Mesenchymal stem cell (in vitro differentiated cells and primary cell): Measurements from ENCODE around the gene SLC7A14.

ENCODE experiments used
- DNase-seq: peaks from one replicate; pipeline ENCODE4 v3.0.0-alpha.2; 2013
- H2AFZ ChIP-seq: one replicate; pipeline ENCODE4 v1.6.1; 2013; ENCODE audit warnings: low read depth, mild to moderate bottlenecking, control low read depth, inconsistent platforms, low read length, moderate library complexity
- H2AK5ac ChIP-seq: 2 replicates; pipeline ENCODE4 v1.6.1; 2013; ENCODE audit warnings: low read length, moderate library complexity, mild to moderate bottlenecking, inconsistent platforms; ENCODE audit not compliant: severe bottlenecking
- H2BK120ac ChIP-seq: one replicate; pipeline ENCODE4 v1.6.1; 2013; ENCODE audit warnings: low read depth, mild to moderate bottlenecking, inconsistent platforms, low read length, moderate library complexity
- H2BK12ac ChIP-seq, 2 experiments: one replicate each; pipeline ENCODE4 v1.6.1; 2013; ENCODE audit warnings: inconsistent platforms in 2 of 2, low read length in 2 of 2, mild to moderate bottlenecking in 2 of 2, moderate library complexity in 2 of 2, control low read depth in 1 of 2
- H2BK15ac ChIP-seq: one replicate; pipeline ENCODE4 v1.6.1; 2013; ENCODE audit warnings: mild to moderate bottlenecking, low read depth, inconsistent platforms; ENCODE audit not compliant: poor library complexity, severe bottlenecking
- H2BK5ac ChIP-seq: 2 replicates; pipeline ENCODE4 v1.6.1; 2013; ENCODE audit warnings: low read depth, mild to moderate bottlenecking, low read length, control low read depth, inconsistent platforms; ENCODE audit not compliant: poor library complexity, severe bottlenecking
- H3K14ac ChIP-seq, 2 experiments: one replicate each; pipeline ENCODE4 v1.6.1; 2013; ENCODE audit warnings: inconsistent platforms in 2 of 2, low read length in 2 of 2, control low read depth in 1 of 2, mild to moderate bottlenecking in 1 of 2, moderate library complexity in 1 of 2
- H3K18ac ChIP-seq, 2 experiments: one replicate each; pipeline ENCODE4 v1.6.1; 2013; ENCODE audit warnings: inconsistent platforms in 2 of 2, low read length in 2 of 2, control low read depth in 1 of 2, low read depth in 1 of 2, mild to moderate bottlenecking in 1 of 2
- H3K23ac ChIP-seq, 2 experiments: one replicate each; pipeline ENCODE4 v1.6.1; 2013; ENCODE audit warnings: inconsistent platforms in 2 of 2, low read length in 2 of 2, mild to moderate bottlenecking in 2 of 2, moderate library complexity in 2 of 2, control low read depth in 1 of 2
- H3K27ac ChIP-seq: 2 replicates; pipeline ENCODE4 v1.5.1; 2013; ENCODE audit warnings: mild to moderate bottlenecking, moderate library complexity, low read length, control low read depth, inconsistent platforms; ENCODE audit not compliant: poor library complexity, severe bottlenecking
- H3K27me3 ChIP-seq, 2 experiments: 2 replicates each; pipeline versions ENCODE4 v1.6.1 to v1.7.0; 2013; ENCODE audit warnings: low read length in 2 of 2, mild to moderate bottlenecking in 2 of 2, moderate library complexity in 2 of 2, control low read depth in 1 of 2, inconsistent platforms in 1 of 2; ENCODE audit not compliant: control insufficient read depth in 1 of 2, insufficient read depth in 1 of 2
- H3K36me3 ChIP-seq, 2 experiments: 2 replicates each; pipeline versions ENCODE4 v1.6.1 to v1.7.0; 2013; ENCODE audit warnings: low read length in 2 of 2, control low read depth in 1 of 2, inconsistent platforms in 1 of 2, low read depth in 1 of 2, mild to moderate bottlenecking in 1 of 2; ENCODE audit not compliant: insufficient read depth in 2 of 2, control insufficient read depth in 1 of 2
- H3K4ac ChIP-seq, 2 experiments: one replicate each; pipeline ENCODE4 v1.6.1; 2013; ENCODE audit warnings: inconsistent platforms in 2 of 2, low read length in 2 of 2, mild to moderate bottlenecking in 2 of 2, moderate library complexity in 2 of 2, control low read depth in 1 of 2, low read depth in 1 of 2
- H3K4me1 ChIP-seq: 2 replicates; pipeline ENCODE4 v1.6.1; 2013; ENCODE audit warnings: low read depth, low read length, control low read depth; ENCODE audit not compliant: control insufficient read depth, insufficient read depth
- H3K4me2 ChIP-seq: 2 replicates; pipeline ENCODE4 v1.6.1; 2013; ENCODE audit warnings: low read length, mild to moderate bottlenecking, inconsistent platforms; ENCODE audit not compliant: poor library complexity, severe bottlenecking
- H3K4me3 ChIP-seq, 2 experiments: 2 replicates each; pipeline versions ENCODE4 v1.5.1 to v1.7.0; 2013; ENCODE audit warnings: low read length in 2 of 2, mild to moderate bottlenecking in 2 of 2, control low read depth in 1 of 2, low read depth in 1 of 2; ENCODE audit not compliant: insufficient read depth in 1 of 2
- H3K79me1 ChIP-seq: replicated peaks from 2 replicates; pipeline ENCODE4 v1.6.1; 2013; ENCODE audit warnings: mild to moderate bottlenecking, control low read depth, low read length, inconsistent platforms; ENCODE audit not compliant: poor library complexity, severe bottlenecking
- H3K9ac ChIP-seq: 2 replicates; pipeline ENCODE4 v1.7.0; 2013; ENCODE audit warnings: mild to moderate bottlenecking, low read length, moderate library complexity
- H3K9me3 ChIP-seq: 2 replicates; pipeline ENCODE4 v1.7.0; 2013; ENCODE audit warnings: mild to moderate bottlenecking, low read length; ENCODE audit not compliant: control insufficient read depth
- H4K8ac ChIP-seq: one replicate; pipeline ENCODE4 v1.6.1; 2013; ENCODE audit warnings: inconsistent platforms, mild to moderate bottlenecking, low read length, moderate library complexity
- H4K91ac ChIP-seq: one replicate; pipeline ENCODE4 v1.6.1; 2013; ENCODE audit warnings: mild to moderate bottlenecking, low read length, inconsistent platforms
- WGBS: methylation state at CpG from one replicate; pipeline ENCODE4 v1.1.7; 2013; ENCODE audit warnings: mixed read lengths; 5-methylcytosine and 5-hydroxymethylcytosine counted together

SLC7A14 gene

GRCh38 chr3:170418422-170419398 is 167.2 kb downstream of the SLC7A14 start, which contains the start of gene CLDN11:
CLDN11 (plus strand) TSS chr3:170418868; CDS start chr3:170419067, 199 bp downstream.
- Histone ChIP-seq H4K8ac (peak within 1 kb of the TSS; percentile 27), H3K27me3 (no peaks in the 10 kb centered on the region), H2AK5ac (no peak within 1 kb of the TSS), H3K9me3 (no peaks in the 10 kb centered on the region), H3K14ac (peak within 1 kb of the TSS in 1 of 2 experiments; percentile 9), H2BK15ac (peak within 1 kb of the TSS; percentile 82), H3K23ac (peak within 1 kb of the TSS in 1 of 2 experiments; percentile 14), H3K9ac (peak within 1 kb of the TSS; percentile 94), H3K18ac (peak within 1 kb of the TSS; percentile 38 to 71), H3K4ac (peak within 1 kb of the TSS; percentile 46 to 76), H3K27ac (no peak within 1 kb of the TSS), H3K79me1 (no peaks in the 10 kb centered on the region), H3K4me3 (peak within 1 kb of the TSS in 1 of 2 experiments; percentile 93), H2BK5ac (no peak within 1 kb of the TSS), H3K4me2 (no peak within 1 kb of the TSS), H3K36me3 (peaks cover 22 to 31% of the 10 kb centered on the region in 2 experiments), H2BK120ac (no peak within 1 kb of the TSS), H2BK12ac (peak within 1 kb of the TSS; percentile 6 to 75), H4K91ac (peak within 1 kb of the TSS; percentile 64), H2AFZ (no peak within 1 kb of the TSS), H3K4me1 (peaks cover 3% of the 10 kb centered on the region)
- WGBS, result 56% methylated on average over 79 of the region's 79 CpGs
- peak; percentile 49 for DNase-seq

GRCh38 chr3:170417090-170417489 is 168.8 kb downstream of the SLC7A14 start:
- H3K4me1 ChIP-seq, result peaks cover 2% of the 10 kb centered on the region
- H2BK120ac ChIP-seq, result no peak overlapping the region
- peaks cover 17 to 19% of the 10 kb centered on the region in 2 experiments for H3K36me3 ChIP-seq
- no peaks in the 10 kb centered on the region for H3K9me3 ChIP-seq
- no peak overlapping the region for H3K18ac ChIP-seq
- H3K27me3 ChIP-seq, result no peaks in the 10 kb centered on the region
- 38% methylated on average over 1 of the region's 1 CpG for WGBS
- H2AK5ac ChIP-seq, result no peak overlapping the region
- H3K4me3 ChIP-seq, result no peak overlapping the region
- no peaks in the 10 kb centered on the region for H3K79me1 ChIP-seq
- peak overlapping the region in 1 of 2 experiments; percentile 58 for H2BK12ac ChIP-seq
- H3K14ac ChIP-seq, result no peak overlapping the region
- H3K4me2 ChIP-seq, result no peak overlapping the region
- H3K4ac ChIP-seq, result no peak overlapping the region
- H4K91ac ChIP-seq, result no peak overlapping the region
- H3K23ac ChIP-seq, result no peak overlapping the region
- no peak overlapping the region for H2BK5ac ChIP-seq
- H3K9ac ChIP-seq, result no peak overlapping the region
- H3K27ac ChIP-seq, result no peak overlapping the region
- DNase-seq, result no peak
- no peak overlapping the region for H2AFZ ChIP-seq
- no peak overlapping the region for H4K8ac ChIP-seq
- H2BK15ac ChIP-seq, result no peak overlapping the region

GRCh38 chr3:170414202-170414663 is 171.6 kb downstream of the SLC7A14 start:
- peak overlapping the region; percentile 68 for H3K9ac ChIP-seq
- 0% methylated on average over 3 of the region's 5 CpGs for WGBS
- no peaks in the 10 kb centered on the region for H3K79me1 ChIP-seq
- H3K23ac ChIP-seq, result no peak overlapping the region
- no peak overlapping the region for H2BK15ac ChIP-seq
- peaks cover 0 to 9% of the 10 kb centered on the region in 2 experiments for H3K36me3 ChIP-seq
- DNase-seq, result peak; percentile 86
- H3K27ac ChIP-seq, result no peak overlapping the region
- H3K9me3 ChIP-seq, result no peaks in the 10 kb centered on the region
- no peak overlapping the region for H3K14ac ChIP-seq
- no peak overlapping the region for H2BK5ac ChIP-seq
- H3K27me3 ChIP-seq, result no peaks in the 10 kb centered on the region
- H3K4me3 ChIP-seq, result no peak overlapping the region
- H3K18ac ChIP-seq, result no peak overlapping the region
- no peak overlapping the region for H4K8ac ChIP-seq
- H4K91ac ChIP-seq, result no peak overlapping the region
- H3K4me2 ChIP-seq, result no peak overlapping the region
- H3K4me1 ChIP-seq, result peaks cover 2% of the 10 kb centered on the region
- H3K4ac ChIP-seq, result no peak overlapping the region
- no peak overlapping the region for H2AFZ ChIP-seq
- no peak overlapping the region for H2AK5ac ChIP-seq
- no peak overlapping the region for H2BK12ac ChIP-seq
- no peak overlapping the region for H2BK120ac ChIP-seq

- peak overlapping the region; percentile 9 to 76 for H2BK12ac ChIP-seq
- no peak overlapping the region for H4K91ac ChIP-seq
- H2BK120ac ChIP-seq, result no peak overlapping the region
- peak overlapping the region; percentile 30 for H2BK15ac ChIP-seq
- H3K9ac ChIP-seq, result peak overlapping the region; percentile 52
- H3K18ac ChIP-seq, result no peak overlapping the region
- H3K9me3 ChIP-seq, result no peaks in the 10 kb centered on the region
- no peak overlapping the region for H2BK5ac ChIP-seq
- H3K36me3 ChIP-seq, result no peaks in the 10 kb centered on the region
- no peaks in the 10 kb centered on the region for H3K4me1 ChIP-seq
- H3K4me3 ChIP-seq, result no peak overlapping the region
- DNase-seq, result no peak
- H3K4me2 ChIP-seq, result no peak overlapping the region
- no peak overlapping the region for H3K27ac ChIP-seq
- H3K79me1 ChIP-seq, result no peaks in the 10 kb centered on the region
- H4K8ac ChIP-seq, result peak overlapping the region; percentile 23
- H3K14ac ChIP-seq, result no peak overlapping the region
- no peak overlapping the region for H3K23ac ChIP-seq
- no peaks in the 10 kb centered on the region for H3K27me3 ChIP-seq
- WGBS, result over 99% methylated on average over 4 of the region's 4 CpGs
- no peak overlapping the region for H2AFZ ChIP-seq
- peak overlapping the region; percentile 31 for H2AK5ac ChIP-seq
- no peak overlapping the region for H3K4ac ChIP-seq
These were observed 172.6 kb downstream of the SLC7A14 start for GRCh38 chr3:170413291-170413690.
